ENCODE measurements around the gene ZNF738. TPM values are rescaled to one million over a fixed set of nuclear protein-coding genes. Genes with fewer than 3 reads are reported as not detected.
"Not testable (repeated sequence)": the region's sequence is repeated elsewhere in the genome, so short reads cannot be mapped to it uniquely, and the experiment has no call there.

Gene ZNF738
- 1 to 10 TPM; 4.2 to 6.7 (median 4.9) TPM for total RNA-seq (2021; fragmentation: NEBNext Ultra II Directional; extraction: Animal tissue kit (Norgen Biotek cat#: 25700))
- long read RNA-seq, partial matches to known transcripts, result 1 of 8 reads
- long read RNA-seq, other reads (novel, unspliced or antisense), result 0 of 8 reads

GRCh38 chr19:21358768-21359451 is at the start of gene ZNF738:
Gene ZNF738 (plus strand): TSS chr19:21359000. CDS start chr19:21359141, 141 bp downstream.
- TF ChIP-seq, protein P1, sequence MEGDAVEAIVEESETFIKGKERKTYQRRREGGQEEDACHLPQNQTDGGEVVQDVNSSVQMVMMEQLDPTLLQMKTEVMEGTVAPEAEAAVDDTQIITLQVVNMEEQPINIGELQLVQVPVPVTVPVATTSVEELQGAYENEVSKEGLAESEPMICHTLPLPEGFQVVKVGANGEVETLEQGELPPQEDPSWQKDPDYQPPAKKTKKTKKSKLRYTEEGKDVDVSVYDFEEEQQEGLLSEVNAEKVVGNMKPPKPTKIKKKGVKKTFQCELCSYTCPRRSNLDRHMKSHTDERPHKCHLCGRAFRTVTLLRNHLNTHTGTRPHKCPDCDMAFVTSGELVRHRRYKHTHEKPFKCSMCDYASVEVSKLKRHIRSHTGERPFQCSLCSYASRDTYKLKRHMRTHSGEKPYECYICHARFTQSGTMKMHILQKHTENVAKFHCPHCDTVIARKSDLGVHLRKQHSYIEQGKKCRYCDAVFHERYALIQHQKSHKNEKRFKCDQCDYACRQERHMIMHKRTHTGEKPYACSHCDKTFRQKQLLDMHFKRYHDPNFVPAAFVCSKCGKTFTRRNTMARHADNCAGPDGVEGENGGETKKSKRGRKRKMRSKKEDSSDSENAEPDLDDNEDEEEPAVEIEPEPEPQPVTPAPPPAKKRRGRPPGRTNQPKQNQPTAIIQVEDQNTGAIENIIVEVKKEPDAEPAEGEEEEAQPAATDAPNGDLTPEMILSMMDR (IDR thresholded peaks at IDR 0.05), result no peak
- peak within 1 kb of the TSS; percentile 97 for H3K4me3 Mint-ChIP-seq
- H3K27ac Mint-ChIP-seq, result peak within 1 kb of the TSS; percentile 97
- H3K27me3 Mint-ChIP-seq (ENCODE audit: insufficient read depth), result peaks cover 2% of the 10 kb centered on the region; the same call in 1 of the 2 replicates
- peaks cover 7% of the 10 kb centered on the region; the same call in 1 of the 2 replicates for H3K4me1 Mint-ChIP-seq (ENCODE audit: low read depth)
- H3K9me3 Mint-ChIP-seq, result peaks cover 20% of the 10 kb centered on the region
- DNase-seq, result peak; percentile 90
- peaks cover 24% of the 10 kb centered on the region for H3K36me3 Mint-ChIP-seq (ENCODE audit: low read depth)

DNA sequence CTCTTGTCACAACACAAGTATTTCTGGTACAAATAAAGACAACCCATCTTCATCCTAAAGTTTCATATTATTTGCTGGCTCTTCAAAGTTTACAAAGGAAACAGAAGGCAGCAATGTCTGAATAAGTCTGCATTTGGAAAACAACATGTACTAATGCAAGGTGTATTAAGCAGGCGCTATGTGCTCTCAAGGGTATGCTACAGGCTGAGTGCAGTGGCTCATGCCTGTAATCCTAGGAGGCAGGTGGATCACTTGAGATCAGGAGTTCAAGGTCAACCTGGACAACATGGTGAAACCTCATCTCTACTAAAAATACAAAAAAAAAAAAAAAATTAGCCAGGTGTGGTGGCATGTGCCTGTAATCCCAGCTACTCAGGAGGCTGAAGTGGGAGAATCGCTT is 46.0 kb upstream of the ZNF738 start:
- H3K27ac Mint-ChIP-seq, H3K4me3 Mint-ChIP-seq: not testable (repeated sequence)

GRCh38 chr19:21314676-21315075 is 44.1 kb upstream of the ZNF738 start:
- H3K27ac Mint-ChIP-seq, result no peak overlapping the region

More for the DNA sequence above, 46.0 kb upstream of the ZNF738 start:
- not testable (repeated sequence) for H3K9me3 Mint-ChIP-seq; H3K4me1 Mint-ChIP-seq (ENCODE audit: low read depth); H3K27me3 Mint-ChIP-seq (ENCODE audit: insufficient read depth); DNase-seq
- peaks cover 55% of the 10 kb centered on the region for H3K36me3 Mint-ChIP-seq (ENCODE audit: low read depth)

GRCh38 chr19:21317821-21318220 is 41.0 kb upstream of the ZNF738 start:
- TF ChIP-seq, protein P1 (IDR thresholded peaks at IDR 0.05), result no peak
- no peak for DNase-seq
- no peak overlapping the region for H3K4me3 Mint-ChIP-seq
- H3K27ac Mint-ChIP-seq, result no peak overlapping the region
- H3K9me3 Mint-ChIP-seq, result peaks cover 17% of the 10 kb centered on the region
- peaks cover 18% of the 10 kb centered on the region for H3K4me1 Mint-ChIP-seq (ENCODE audit: low read depth)
- no peaks in the 10 kb centered on the region for H3K27me3 Mint-ChIP-seq (ENCODE audit: insufficient read depth)
- peaks cover 59% of the 10 kb centered on the region for H3K36me3 Mint-ChIP-seq (ENCODE audit: low read depth)

More at GRCh38 chr19:21314676-21315075, 44.1 kb upstream of the ZNF738 start:
- H3K27me3 Mint-ChIP-seq (ENCODE audit: insufficient read depth), result no peaks in the 10 kb centered on the region
- TF ChIP-seq, protein P1 (IDR thresholded peaks at IDR 0.05), result no peak
- no peaks in the 10 kb centered on the region for H3K9me3 Mint-ChIP-seq
- peaks cover 54% of the 10 kb centered on the region for H3K36me3 Mint-ChIP-seq (ENCODE audit: low read depth)
- peaks cover 7% of the 10 kb centered on the region for H3K4me1 Mint-ChIP-seq (ENCODE audit: low read depth)
- H3K4me3 Mint-ChIP-seq, result no peak overlapping the region
- DNase-seq, result no peak

GRCh38 chr19:21321134-21321533 is 37.7 kb upstream of the ZNF738 start:
- TF ChIP-seq, protein P1 (IDR thresholded peaks at IDR 0.05), result no peak
- Mint-ChIP-seq H3K27me3 (ENCODE audit: insufficient read depth) (no peaks in the 10 kb centered on the region), H3K36me3 (ENCODE audit: low read depth) (peaks cover 75% of the 10 kb centered on the region), H3K4me3 (no peak overlapping the region), H3K27ac (no peak overlapping the region), H3K9me3 (peaks cover 33% of the 10 kb centered on the region), H3K4me1 (ENCODE audit: low read depth) (peaks cover 16% of the 10 kb centered on the region; the same call in 1 of the 2 replicates)
- no peak for DNase-seq

GRCh38 chr19:21321996-21322395 is 36.8 kb upstream of the ZNF738 start:
- TF ChIP-seq, protein P1 (IDR thresholded peaks at IDR 0.05), result no peak
- Mint-ChIP-seq H3K4me1 (ENCODE audit: low read depth) (peaks cover 16% of the 10 kb centered on the region; the same call in 1 of the 2 replicates), H3K27ac (no peak overlapping the region), H3K27me3 (ENCODE audit: insufficient read depth) (no peaks in the 10 kb centered on the region), H3K4me3 (no peak overlapping the region), H3K36me3 (ENCODE audit: low read depth) (peaks cover 78% of the 10 kb centered on the region), H3K9me3 (peaks cover 37% of the 10 kb centered on the region)
- DNase-seq, result no peak
